Right atrium auricular region (tissue), 2 donors: Measurements from ENCODE around the gene HPSE2. TPM values are rescaled to one million over a fixed set of nuclear protein-coding genes. Genes with fewer than 3 reads are reported as not detected.

Experiments used
- DNase-seq: peaks from one replicate; pipeline ENCODE4 v3.0.0-alpha.2; 2019; ENCODE audit warnings: low spot score
- H3K27ac ChIP-seq, 2 donors: fragments of 200-600 bp; sonication (generic); 1 replicate in 1 of 2; 2 replicates in 1 of 2; pipeline ENCODE4 v1.5.1; 2016 to 2019
- H3K27me3 ChIP-seq, 2 donors: fragments of 200-600 bp; sonication (generic); one replicate each; pipeline versions ENCODE4 v1.5.1 to v1.6.0; 2017 to 2019
- H3K36me3 ChIP-seq: fragments of 200-600 bp; sonication (generic); one replicate; pipeline ENCODE4 v1.5.1; 2016
- H3K4me1 ChIP-seq, 2 donors: fragments of 200-600 bp; sonication (generic); one replicate each; pipeline versions ENCODE4 v1.5.1 to v1.6.0; 2017 to 2019
- H3K4me3 ChIP-seq, 2 donors: fragments of 200-600 bp; sonication (generic); 1 replicate in 1 of 2; 2 replicates in 1 of 2; pipeline ENCODE4 v1.5.1; 2017 to 2019; ENCODE audit warnings: mild to moderate bottlenecking in 1 of 2, moderate library complexity in 1 of 2
- H3K9me3 ChIP-seq, 2 donors: fragments of 200-600 bp; sonication (generic); one replicate each; pipeline ENCODE4 v1.5.1; 2019
- CTCF ChIP-seq, 2 donors: fragments of 200-600 bp; sonication (generic); IDR thresholded peaks; one replicate each; pipeline ENCODE4 v1.5.1; 2019; ENCODE audit warnings: antibody characterized with exemption in 2 of 2
- total RNA-seq, 2 donors: library from RNA; depleted of rRNA; stranded (reverse); fragments of >200 nt; gene quantifications; one replicate each; pipeline ENCODE4 v1.1.0, GENCODE V29; 2016

Gene HPSE2
- total RNA-seq, 2 donors from 2014 or later: not detected

GRCh38 chr10:98587156-98587837 is 648.4 kb downstream of the HPSE2 start:
- no peaks in the 10 kb centered on the region for H3K27me3 ChIP-seq
- no peak for DNase-seq
- no peaks in the 10 kb centered on the region for H3K4me1 ChIP-seq
- H3K36me3 ChIP-seq: no peaks in the 10 kb centered on the region
- TF ChIP-seq CTCF (IDR thresholded peaks at IDR 0.05): no peak
- no peaks in the 10 kb centered on the region for H3K9me3 ChIP-seq
- H3K4me3 ChIP-seq: no peak overlapping the region
- H3K27ac ChIP-seq: no peak overlapping the region

GRCh38 chr10:98586096-98586495 is 649.6 kb downstream of the HPSE2 start:
- H3K9me3 ChIP-seq: no peaks in the 10 kb centered on the region
- H3K27me3 ChIP-seq: no peaks in the 10 kb centered on the region
- no peak for DNase-seq
- H3K4me3 ChIP-seq: no peak overlapping the region
- no peaks in the 10 kb centered on the region for H3K36me3 ChIP-seq
- H3K4me1 ChIP-seq: no peaks in the 10 kb centered on the region
- no peak overlapping the region for H3K27ac ChIP-seq
- no peak for TF ChIP-seq CTCF (IDR thresholded peaks at IDR 0.05)

- no peak for TF ChIP-seq CTCF (IDR thresholded peaks at IDR 0.05)
- Histone ChIP-seq H3K4me1 (no peaks in the 10 kb centered on the region), H3K4me3 (no peak overlapping the region), H3K27ac (no peak overlapping the region), H3K27me3 (no peaks in the 10 kb centered on the region), H3K36me3 (no peaks in the 10 kb centered on the region), H3K9me3 (no peaks in the 10 kb centered on the region)
- no peak for DNase-seq
Observed at GRCh38 chr10:98582363-98582762, 653.3 kb downstream of the HPSE2 start.

GRCh38 chr10:98577578-98577977 is 658.1 kb downstream of the HPSE2 start:
- H3K4me3 ChIP-seq: no peak overlapping the region
- no peak for TF ChIP-seq CTCF (IDR thresholded peaks at IDR 0.05)

GRCh38 chr10:98577168-98577567 is 658.5 kb downstream of the HPSE2 start:
- Histone ChIP-seq H3K9me3 (no peaks in the 10 kb centered on the region), H3K4me3 (no peak overlapping the region), H3K27me3 (no peaks in the 10 kb centered on the region), H3K4me1 (no peaks in the 10 kb centered on the region), H3K27ac (no peak overlapping the region), H3K36me3 (no peaks in the 10 kb centered on the region)
- no peak for TF ChIP-seq CTCF (IDR thresholded peaks at IDR 0.05)
- no peak for DNase-seq

More at GRCh38 chr10:98577578-98577977, 658.1 kb downstream of the HPSE2 start:
- H3K4me1 ChIP-seq: no peaks in the 10 kb centered on the region
- H3K36me3 ChIP-seq: no peaks in the 10 kb centered on the region
- H3K9me3 ChIP-seq: no peaks in the 10 kb centered on the region
- no peaks in the 10 kb centered on the region for H3K27me3 ChIP-seq
- no peak for DNase-seq
- H3K27ac ChIP-seq: no peak overlapping the region

- TF ChIP-seq CTCF (IDR thresholded peaks at IDR 0.05): no peak
- no peak overlapping the region for H3K27ac ChIP-seq
- no peak for DNase-seq
- H3K4me3 ChIP-seq: no peak overlapping the region
- H3K27me3 ChIP-seq: no peaks in the 10 kb centered on the region
- no peaks in the 10 kb centered on the region for H3K9me3 ChIP-seq
- H3K4me1 ChIP-seq: no peaks in the 10 kb centered on the region
- no peaks in the 10 kb centered on the region for H3K36me3 ChIP-seq
Observed at GRCh38 chr10:98576096-98576495, 659.6 kb downstream of the HPSE2 start.
